Testis (tissue), 3 donors: Measurements from ENCODE around the gene SHFL. TPM values are rescaled to one million over a fixed set of nuclear protein-coding genes. Genes with fewer than 3 reads are reported as not detected.

Experiments used
- DNase-seq: peaks from one replicate; pipeline ENCODE4 v3.0.0-alpha.2; 2019
- H3K27ac ChIP-seq, 2 donors: fragments of 200-600 bp; sonication (generic); one replicate each; pipeline ENCODE4 v1.5.1; 2019
- H3K27me3 ChIP-seq: fragments of 200-600 bp; sonication (generic); one replicate; pipeline ENCODE4 v1.5.1; 2019
- H3K36me3 ChIP-seq: fragments of 200-600 bp; sonication (generic); one replicate; pipeline ENCODE4 v1.5.1; 2017; ENCODE audit warnings: low read depth; ENCODE audit errors: missing control alignments
- H3K4me1 ChIP-seq: fragments of 200-600 bp; sonication (generic); one replicate; pipeline ENCODE4 v1.5.1; 2019
- H3K4me3 ChIP-seq, 2 donors: fragments of 200-600 bp; sonication (generic); one replicate each; pipeline ENCODE4 v1.5.1; 2017 to 2019
- H3K9me3 ChIP-seq: fragments of 200-600 bp; sonication (generic); one replicate; pipeline ENCODE4 v1.5.1; 2017
- POLR2A ChIP-seq: fragments of 450-650 bp; IDR thresholded peaks from one replicate; pipeline ENCODE4 v1.6.1; 2017; ENCODE audit warnings: antibody characterized with exemption, mild to moderate bottlenecking, moderate library complexity
- WGBS, 2 donors: methylation state at CpG; one replicate each; pipeline ENCODE4 v1.1.5; 2018; 5-methylcytosine and 5-hydroxymethylcytosine counted together
- intact Hi-C: fragments of 100-400 bp; cut with DNase I; formaldehyde crosslinking; loops from one replicate; pipeline ENCODE4 v1.15.1; 2023; ENCODE audit warnings: low total_unique reads
- polyA plus RNA-seq: library from polyadenylated mRNA; stranded (reverse); fragments of 350-450 nt; fragmentation: Illumina TruSeq; extraction: RNeasy Lipid Tissue Mini Kit (QIAGEN cat#74804); gene quantifications from one replicate; pipeline ENCODE4 v1.2.3, GENCODE V29; 2014; ENCODE audit warnings: low read depth, low replicate concordance; ENCODE audit not compliant: insufficient read depth
- total RNA-seq, 2 donors: library from RNA; depleted of rRNA; stranded (reverse); fragments of >200 nt; gene quantifications; one replicate each; pipeline ENCODE4 v1.2.3, GENCODE V29; 2016
- TF ChIP-seq, protein P1 (sequence below), 3 experiments: fragments of 450-650 bp in 2 of 3; fragments of 200-600 bp in 1 of 3; sonication (generic) in 1 of 3; IDR thresholded peaks; one replicate each; pipeline ENCODE4 v1.5.1; 2016 to 2019; ENCODE audit warnings: antibody characterized with exemption in 3 of 3, mild to moderate bottlenecking in 2 of 3, moderate library complexity in 1 of 3

The SHFL gene
- total and polyA plus RNA-seq, 3 donors from 2014 or later, result 18.7 to 25.8 (median 20.4) TPM

DNA sequence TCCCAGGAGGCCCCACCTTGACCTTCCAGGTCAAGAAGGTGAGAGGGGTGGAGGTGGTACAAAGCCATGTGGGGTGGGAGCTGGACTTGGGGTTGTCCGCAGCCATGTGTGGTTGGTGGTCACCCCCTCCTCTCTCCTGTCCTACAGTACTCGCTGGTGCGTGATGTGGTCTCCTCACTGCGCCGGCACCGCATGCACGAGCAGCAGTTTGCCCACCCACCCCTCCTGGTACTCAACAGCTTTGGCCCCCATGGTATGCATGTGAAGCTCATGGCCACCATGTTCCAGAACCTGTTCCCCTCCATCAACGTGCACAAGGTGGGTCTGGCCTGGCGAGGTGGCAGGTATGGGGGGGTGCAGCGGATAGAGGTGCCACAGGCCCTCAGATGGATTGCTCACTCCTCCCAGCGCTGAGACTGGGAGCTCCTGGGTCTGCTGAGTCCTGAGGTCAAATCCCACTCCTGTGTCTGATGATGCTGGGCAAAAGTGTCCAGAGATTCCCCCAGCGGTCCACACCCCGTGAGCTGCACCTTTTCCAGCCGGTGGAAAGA is 21.8 kb downstream of the SHFL start:
- Histone ChIP-seq H3K9me3 (no peaks in the 10 kb centered on the region), H3K27me3 (no peaks in the 10 kb centered on the region), H3K36me3 (no peaks in the 10 kb centered on the region), H3K4me3 (no peak overlapping the region), H3K4me1 (peaks cover 6% of the 10 kb centered on the region), H3K27ac (no peak overlapping the region)
- no peak for DNase-seq
- WGBS, 2 donors, result 90 to 97% methylated on average over 10 to 13 of the region's 14 CpGs
- intact Hi-C loops, result no loop called here
- TF ChIP-seq POLR2A, result no peak
- TF ChIP-seq, protein P1, sequence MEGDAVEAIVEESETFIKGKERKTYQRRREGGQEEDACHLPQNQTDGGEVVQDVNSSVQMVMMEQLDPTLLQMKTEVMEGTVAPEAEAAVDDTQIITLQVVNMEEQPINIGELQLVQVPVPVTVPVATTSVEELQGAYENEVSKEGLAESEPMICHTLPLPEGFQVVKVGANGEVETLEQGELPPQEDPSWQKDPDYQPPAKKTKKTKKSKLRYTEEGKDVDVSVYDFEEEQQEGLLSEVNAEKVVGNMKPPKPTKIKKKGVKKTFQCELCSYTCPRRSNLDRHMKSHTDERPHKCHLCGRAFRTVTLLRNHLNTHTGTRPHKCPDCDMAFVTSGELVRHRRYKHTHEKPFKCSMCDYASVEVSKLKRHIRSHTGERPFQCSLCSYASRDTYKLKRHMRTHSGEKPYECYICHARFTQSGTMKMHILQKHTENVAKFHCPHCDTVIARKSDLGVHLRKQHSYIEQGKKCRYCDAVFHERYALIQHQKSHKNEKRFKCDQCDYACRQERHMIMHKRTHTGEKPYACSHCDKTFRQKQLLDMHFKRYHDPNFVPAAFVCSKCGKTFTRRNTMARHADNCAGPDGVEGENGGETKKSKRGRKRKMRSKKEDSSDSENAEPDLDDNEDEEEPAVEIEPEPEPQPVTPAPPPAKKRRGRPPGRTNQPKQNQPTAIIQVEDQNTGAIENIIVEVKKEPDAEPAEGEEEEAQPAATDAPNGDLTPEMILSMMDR (IDR thresholded peaks at IDR 0.05), result no peak

DNA sequence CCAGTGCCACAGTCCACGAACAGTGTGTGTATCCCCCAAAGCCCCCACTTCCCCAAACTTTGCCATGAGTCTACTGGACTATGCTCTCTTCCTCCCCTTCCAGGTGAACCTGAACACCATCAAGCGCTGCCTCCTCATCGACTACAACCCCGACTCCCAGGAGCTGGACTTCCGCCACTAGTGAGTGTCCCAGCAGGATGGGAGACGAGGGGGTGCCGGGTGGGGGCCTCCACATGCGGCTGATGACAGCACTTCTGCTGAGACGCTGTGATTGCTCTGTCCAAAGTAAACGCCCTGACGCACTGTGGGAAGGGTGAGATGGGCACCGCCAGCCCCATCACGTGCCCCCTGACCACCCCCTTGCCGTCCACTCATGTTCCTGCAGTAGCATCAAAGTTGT is 23.4 kb downstream of the SHFL start:
- 92 to 93% methylated on average over 3 to 14 of the region's 14 CpGs for WGBS, 2 donors
- H3K36me3 ChIP-seq, result no peaks in the 10 kb centered on the region
- intact Hi-C loops, result no loop called here

DNA sequence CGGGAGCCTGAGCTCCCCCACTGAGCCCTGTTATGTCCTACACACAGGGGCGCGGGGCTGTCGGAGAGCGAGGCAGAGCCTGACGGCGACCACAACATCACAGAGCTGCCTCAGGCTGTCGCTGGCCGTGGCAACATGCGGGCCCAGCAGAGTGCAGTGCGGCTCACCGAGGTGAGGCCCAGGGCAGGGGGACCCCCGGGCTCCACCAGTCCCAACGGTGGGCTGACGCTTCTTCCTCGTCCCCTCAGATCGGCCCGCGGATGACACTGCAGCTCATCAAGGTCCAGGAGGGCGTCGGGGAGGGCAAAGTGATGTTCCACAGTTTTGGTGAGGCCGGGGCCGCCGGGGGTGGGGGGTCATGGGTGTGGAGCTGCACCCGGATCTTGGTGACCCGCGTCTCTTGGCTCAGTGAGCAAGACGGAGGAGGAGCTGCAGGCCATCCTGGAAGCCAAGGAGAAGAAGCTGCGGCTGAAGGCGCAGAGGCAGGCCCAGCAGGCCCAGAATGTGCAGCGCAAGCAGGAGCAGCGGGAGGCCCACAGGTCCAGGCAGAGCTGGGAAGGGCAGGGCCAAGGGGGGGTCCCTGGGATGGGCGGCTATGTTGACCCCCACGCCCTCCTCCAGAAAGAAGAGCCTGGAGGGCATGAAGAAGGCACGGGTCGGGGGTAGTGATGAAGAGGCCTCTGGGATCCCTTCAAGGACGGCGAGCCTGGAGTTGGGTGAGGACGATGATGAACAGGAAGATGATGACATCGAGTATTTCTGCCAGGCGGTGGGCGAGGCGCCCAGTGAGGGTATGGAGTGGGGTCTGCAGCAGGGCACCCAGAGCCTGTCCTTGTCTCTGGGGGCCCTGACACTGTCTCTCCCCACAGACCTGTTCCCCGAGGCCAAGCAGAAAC is 24.2 kb downstream of the SHFL start:
- intact Hi-C loops, result loop anchor here (10.0 kb wide), 1 partner anchor 134 kb away; no protein-coding TSS in a partner anchor
- TF ChIP-seq, protein P1 (IDR thresholded peaks at IDR 0.05), result no peak
- TF ChIP-seq POLR2A, result no peak
- no peak overlapping the region for H3K27ac ChIP-seq
- no peak overlapping the region for H3K4me3 ChIP-seq
- no peaks in the 10 kb centered on the region for H3K27me3 ChIP-seq
- DNase-seq, result no peak
- H3K36me3 ChIP-seq, result no peaks in the 10 kb centered on the region
- WGBS, 2 donors, result 93% methylated on average over 41 to 44 of the region's 44 CpGs
- H3K9me3 ChIP-seq, result no peaks in the 10 kb centered on the region
- peaks cover 6% of the 10 kb centered on the region for H3K4me1 ChIP-seq

More for the DNA sequence above, 23.4 kb downstream of the SHFL start:
- H3K9me3 ChIP-seq, result no peaks in the 10 kb centered on the region
- no peak overlapping the region for H3K27ac ChIP-seq
- no peak for TF ChIP-seq POLR2A
- TF ChIP-seq, protein P1 (IDR thresholded peaks at IDR 0.05), result no peak
- H3K4me3 ChIP-seq, result no peak overlapping the region
- no peaks in the 10 kb centered on the region for H3K27me3 ChIP-seq
- DNase-seq, result no peak
- H3K4me1 ChIP-seq, result peaks cover 6% of the 10 kb centered on the region

DNA sequence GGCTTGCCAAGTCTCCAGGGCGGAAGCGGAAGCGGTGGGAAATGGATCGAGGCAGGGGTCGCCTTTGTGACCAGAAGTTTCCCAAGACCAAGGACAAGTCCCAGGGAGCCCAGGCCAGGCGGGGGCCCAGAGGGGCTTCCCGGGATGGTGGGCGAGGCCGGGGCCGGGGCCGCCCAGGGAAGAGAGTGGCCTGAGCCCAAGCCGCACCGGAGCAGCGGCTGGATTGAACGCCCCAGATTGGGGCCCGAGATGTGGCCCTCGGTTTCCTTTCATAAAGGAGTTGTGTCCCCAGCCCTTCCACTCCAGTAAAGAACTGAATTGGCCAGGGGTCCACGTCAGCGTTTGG is 24.8 kb downstream of the SHFL start:
- Histone ChIP-seq H3K27ac (no peak overlapping the region), H3K9me3 (no peaks in the 10 kb centered on the region), H3K4me1 (peaks cover 6% of the 10 kb centered on the region), H3K27me3 (no peaks in the 10 kb centered on the region), H3K4me3 (no peak overlapping the region), H3K36me3 (no peaks in the 10 kb centered on the region)
- TF ChIP-seq, protein P1 (IDR thresholded peaks at IDR 0.05), result no peak
- no peak for TF ChIP-seq POLR2A
- DNase-seq, result no peak
- WGBS, 2 donors, result 75 to 88% methylated on average over 5 to 19 of the region's 19 CpGs
- intact Hi-C loops, result loop anchor here (10.0 kb wide), 1 partner anchor 134 kb away; no protein-coding TSS in a partner anchor
